ENCODE data around the gene CUTC.

DNA sequence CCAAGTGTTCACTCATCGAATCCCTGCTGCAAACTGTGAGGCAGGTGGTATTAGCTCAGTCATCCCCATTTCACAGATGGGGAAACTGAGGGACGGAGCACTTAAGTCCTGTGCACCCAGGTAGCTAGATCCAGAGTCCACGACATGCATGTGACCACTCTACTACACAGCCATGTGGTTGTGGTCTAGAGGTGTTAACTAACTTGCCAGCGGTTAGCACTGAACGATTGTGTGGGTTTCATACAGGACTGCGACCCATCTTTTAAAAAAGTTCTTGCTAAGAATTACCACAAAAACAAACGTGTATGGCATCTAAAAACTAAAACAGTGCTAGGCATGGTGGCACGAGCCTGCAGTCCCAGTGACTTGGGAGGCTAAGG lies 34.3 kb downstream of the CUTC start:
- TF ChIP-seq ARNTL (CRISPR knock-in tag; IDR thresholded peaks at IDR 0.05; ENCODE audit: borderline replicate concordance, low read depth) (no peak), RARB (CRISPR knock-in tag; IDR thresholded peaks at IDR 0.05) (no peak), ISL1 (CRISPR knock-in tag; IDR thresholded peaks at IDR 0.05) (no peak), CSDC2 (CRISPR knock-in tag; IDR thresholded peaks at IDR 0.05) (no peak), TCF4 (CRISPR knock-in tag; IDR thresholded peaks at IDR 0.05; ENCODE audit: borderline replicate concordance) (no peak), ESRRG (CRISPR knock-in tag; IDR thresholded peaks at IDR 0.05) (no peak), ZFP30 (CRISPR knock-in tag; IDR thresholded peaks at IDR 0.05) (no peak)
- TF ChIP-seq, protein P1, sequence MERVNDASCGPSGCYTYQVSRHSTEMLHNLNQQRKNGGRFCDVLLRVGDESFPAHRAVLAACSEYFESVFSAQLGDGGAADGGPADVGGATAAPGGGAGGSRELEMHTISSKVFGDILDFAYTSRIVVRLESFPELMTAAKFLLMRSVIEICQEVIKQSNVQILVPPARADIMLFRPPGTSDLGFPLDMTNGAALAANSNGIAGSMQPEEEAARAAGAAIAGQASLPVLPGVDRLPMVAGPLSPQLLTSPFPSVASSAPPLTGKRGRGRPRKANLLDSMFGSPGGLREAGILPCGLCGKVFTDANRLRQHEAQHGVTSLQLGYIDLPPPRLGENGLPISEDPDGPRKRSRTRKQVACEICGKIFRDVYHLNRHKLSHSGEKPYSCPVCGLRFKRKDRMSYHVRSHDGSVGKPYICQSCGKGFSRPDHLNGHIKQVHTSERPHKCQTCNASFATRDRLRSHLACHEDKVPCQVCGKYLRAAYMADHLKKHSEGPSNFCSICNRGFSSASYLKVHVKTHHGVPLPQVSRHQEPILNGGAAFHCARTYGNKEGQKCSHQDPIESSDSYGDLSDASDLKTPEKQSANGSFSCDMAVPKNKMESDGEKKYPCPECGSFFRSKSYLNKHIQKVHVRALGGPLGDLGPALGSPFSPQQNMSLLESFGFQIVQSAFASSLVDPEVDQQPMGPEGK (CRISPR knock-in tag; IDR thresholded peaks at IDR 0.05; ENCODE audit: borderline replicate concordance): no peak
- TF ChIP-seq, protein P2, sequence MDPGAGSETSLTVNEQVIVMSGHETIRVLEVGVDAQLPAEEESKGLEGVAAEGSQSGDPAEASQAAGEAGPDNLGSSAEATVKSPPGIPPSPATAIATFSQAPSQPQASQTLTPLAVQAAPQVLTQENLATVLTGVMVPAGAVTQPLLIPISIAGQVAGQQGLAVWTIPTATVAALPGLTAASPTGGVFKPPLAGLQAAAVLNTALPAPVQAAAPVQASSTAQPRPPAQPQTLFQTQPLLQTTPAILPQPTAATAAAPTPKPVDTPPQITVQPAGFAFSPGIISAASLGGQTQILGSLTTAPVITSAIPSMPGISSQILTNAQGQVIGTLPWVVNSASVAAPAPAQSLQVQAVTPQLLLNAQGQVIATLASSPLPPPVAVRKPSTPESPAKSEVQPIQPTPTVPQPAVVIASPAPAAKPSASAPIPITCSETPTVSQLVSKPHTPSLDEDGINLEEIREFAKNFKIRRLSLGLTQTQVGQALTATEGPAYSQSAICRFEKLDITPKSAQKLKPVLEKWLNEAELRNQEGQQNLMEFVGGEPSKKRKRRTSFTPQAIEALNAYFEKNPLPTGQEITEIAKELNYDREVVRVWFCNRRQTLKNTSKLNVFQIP (CRISPR knock-in tag; IDR thresholded peaks at IDR 0.05; ENCODE audit: borderline replicate concordance, low read depth): no peak
